Astrocyte of the spinal cord (primary cell): ENCODE data around the gene MSI2.
A peak's percentile ranks its signal among the peaks of the same experiment; 100 is the strongest.

Source experiments
- DNase-seq: peaks from one replicate; pipeline ENCODE4 v3.0.0; 2011; ENCODE audit warnings: low read depth, low spot score
- H3K4me3 ChIP-seq: 2 replicates; pipeline ENCODE4 v1.5.1; 2011; ENCODE audit warnings: low read depth, mild to moderate bottlenecking, low read length, moderate library complexity
- CTCF ChIP-seq: IDR thresholded peaks from 2 replicates; pipeline ENCODE4 v1.5.1; 2012; ENCODE audit warnings: low read depth, mild to moderate bottlenecking, low read length, inconsistent platforms
- in situ Hi-C: cut with HindIII; loops from 2 replicates; pipeline ENCODE4 v1.10.0; 2017; ENCODE audit warnings: low sequenced_read_pairs

The MSI2 gene

GRCh38 chr17:57456622-57457021, 200.3 kb downstream of the MSI2 start:
- no peak for TF ChIP-seq CTCF
- H3K4me3 ChIP-seq = no peak overlapping the region
- in situ Hi-C loops = no loop called here
- DNase-seq = no peak

GRCh38 chr17:57457188-57457587, 200.9 kb downstream of the MSI2 start:
- no peak for TF ChIP-seq CTCF
- DNase-seq = no peak
- in situ Hi-C loops = no loop called here
- no peak overlapping the region for H3K4me3 ChIP-seq

- H3K4me3 ChIP-seq = no peak overlapping the region
- no peak for DNase-seq
- no peak for TF ChIP-seq CTCF
- in situ Hi-C loops = no loop called here
These were observed 202.5 kb downstream of the MSI2 start for GRCh38 chr17:57458718-57459285.

GRCh38 chr17:57459286-57459915, 203.1 kb downstream of the MSI2 start:
- peak; percentile 83 for DNase-seq
- H3K4me3 ChIP-seq = no peak overlapping the region
- TF ChIP-seq CTCF = no peak
- in situ Hi-C loops = no loop called here

- H3K4me3 ChIP-seq = no peak overlapping the region
- in situ Hi-C loops = no loop called here
- DNase-seq = no peak
- no peak for TF ChIP-seq CTCF
These were observed 204.8 kb downstream of the MSI2 start for GRCh38 chr17:57461082-57461481.

GRCh38 chr17:57462007-57462579, 205.8 kb downstream of the MSI2 start:
- TF ChIP-seq CTCF = no peak
- no peak for DNase-seq
- in situ Hi-C loops = no loop called here
- no peak overlapping the region for H3K4me3 ChIP-seq
